Breast epithelium (tissue), 3 donors: ENCODE data around the gene SLCO2B1.

Experiments
- CTCF ChIP-seq, 3 donors: fragments of 450-650 bp; IDR thresholded peaks; one replicate each; pipeline ENCODE4 v1.5.1; 2016 to 2017; ENCODE audit warnings: antibody characterized with exemption in 3 of 3, mild to moderate bottlenecking in 3 of 3, moderate library complexity in 3 of 3
- POLR2A ChIP-seq: fragments of 450-650 bp; IDR thresholded peaks from one replicate; pipeline ENCODE4 v1.6.1; 2016; ENCODE audit warnings: antibody characterized with exemption, mild to moderate bottlenecking, moderate library complexity

GRCh38 chr11:75151346-75152047 is 590 bp downstream of the SLCO2B1 start:
- no peak for TF ChIP-seq POLR2A
- TF ChIP-seq CTCF (IDR thresholded peaks at IDR 0.05), result no peak
